OCI-LY7 (cell line): ENCODE measurements around the gene GOLM1. TPM values are rescaled to one million over a fixed set of nuclear protein-coding genes. Genes with fewer than 3 reads are reported as not detected.

Source experiments
- BruUV-seq: library from RNA; stranded (reverse); fragments of 400-500 nt; replicated peaks from 2 replicates; lab custom pipeline; 2021; lab: Mats Ljungman, UMichigan
- CTCF ChIA-PET: fragments of 300-600 bp; sonication (Branson Sonifier 250); formaldehyde crosslinking; loops from one replicate; lab custom pipeline; 2022; ENCODE audit warnings: antibody characterized with exemption; ENCODE audit not compliant: unreplicated experiment; lab: Charles Lee
- POLR2A ChIA-PET: fragments of 300-600 bp; sonication (Branson Sonifier 250); formaldehyde crosslinking; loops from one replicate; lab custom pipeline; 2022; ENCODE audit warnings: antibody characterized with exemption; lab: Charles Lee
- DNase-seq: peaks from one replicate; pipeline ENCODE4 v3.0.0-alpha.2; 2015; ENCODE audit warnings: low spot score
- H2AFZ ChIP-seq: fragments of 200-600 bp; sonication (generic), shearing (Covaris generic); 2 replicates; pipeline ENCODE4 v1.6.1; 2014; ENCODE audit warnings: mild to moderate bottlenecking, antibody characterized with exemption, low read length, moderate library complexity
- H3K27ac ChIP-seq: fragments of 200-600 bp; sonication (generic); 2 replicates; pipeline ENCODE4 v1.5.1; 2014; ENCODE audit warnings: mixed run types, low read depth, mild to moderate bottlenecking, moderate library complexity, low read length, inconsistent platforms; ENCODE audit not compliant: poor library complexity, severe bottlenecking
- H3K36me3 ChIP-seq: fragments of 200-600 bp; sonication (generic); 2 replicates; pipeline ENCODE4 v1.6.1; 2014; ENCODE audit warnings: mild to moderate bottlenecking, antibody characterized with exemption, low read length, moderate library complexity, mixed read lengths; ENCODE audit not compliant: insufficient read depth
- H3K4me1 ChIP-seq: fragments of 200-600 bp; sonication (generic); 2 replicates; pipeline ENCODE4 v1.5.1; 2014; ENCODE audit warnings: mild to moderate bottlenecking, low read length; ENCODE audit not compliant: insufficient read depth, poor library complexity, severe bottlenecking
- H3K4me2 ChIP-seq: fragments of 200-600 bp; sonication (generic); 2 replicates; pipeline ENCODE4 v1.6.1; 2014; ENCODE audit warnings: mild to moderate bottlenecking, low read length
- H3K4me3 ChIP-seq: fragments of 200-600 bp; sonication (generic); 2 replicates; pipeline ENCODE4 v1.5.1; 2014; ENCODE audit warnings: mild to moderate bottlenecking, low read depth, low read length; ENCODE audit not compliant: poor library complexity, severe bottlenecking
- H3K79me2 ChIP-seq: fragments of 200-600 bp; sonication (generic); 2 replicates; pipeline ENCODE4 v1.6.1; 2016; ENCODE audit warnings: low read depth, mild to moderate bottlenecking, low read length, moderate library complexity, mixed read lengths; ENCODE audit not compliant: insufficient read depth
- H3K9me2 ChIP-seq: fragments of 200-600 bp; sonication (generic); 2 replicates; pipeline ENCODE4 v1.6.1; 2016; ENCODE audit warnings: mild to moderate bottlenecking, low read length, mixed read lengths; ENCODE audit not compliant: insufficient read depth
- H3K9me3 ChIP-seq: fragments of 200-600 bp; sonication (generic); 2 replicates; pipeline ENCODE4 v1.6.1; 2014; ENCODE audit warnings: mild to moderate bottlenecking, mixed run types, low read length, mixed read lengths
- H4K20me1 ChIP-seq: fragments of 200-600 bp; sonication (generic); 2 replicates; pipeline ENCODE4 v1.6.1; 2014; ENCODE audit warnings: mild to moderate bottlenecking, antibody characterized with exemption, low read length, moderate library complexity, mixed read lengths; ENCODE audit not compliant: insufficient read depth
- CTCF ChIP-seq: fragments of 200-600 bp; sonication (generic); conservative IDR thresholded peaks from 2 replicates; pipeline ENCODE4 v1.5.1; 2014; ENCODE audit warnings: mild to moderate bottlenecking, antibody characterized with exemption, low read length, moderate library complexity, mixed read lengths
- EZH2phosphoT487 ChIP-seq: fragments of 200-600 bp; sonication (generic); IDR thresholded peaks from 2 replicates; pipeline ENCODE4 v1.6.1; 2018; ENCODE audit warnings: low read depth, borderline replicate concordance, mild to moderate bottlenecking, mixed run types, antibody characterized with exemption, low read length, moderate library complexity, mixed read lengths
- intact Hi-C: fragments of 100-400 bp; cut with micrococcal nuclease; formaldehyde crosslinking; loops from one replicate; pipeline ENCODE4 v1.10.0; 2022; ENCODE audit not compliant: unreplicated experiment
- total RNA-seq, 2 experiments: library from RNA; depleted of rRNA in 1 of 2; stranded (reverse); fragments of >200 nt in 1 of 2; shearing (Covaris generic) in 1 of 2; gene quantifications; 2 replicates each; pipeline ENCODE4 v1.2.3, GENCODE V29; 2014 to 2022

GOLM1 gene
- total RNA-seq, 2 experiments from 2014 or later, result 0.16 TPM; not detected in 1

- no peaks in the 10 kb centered on the region for H3K79me2 ChIP-seq
- no peak overlapping the region for H2AFZ ChIP-seq
- no peaks in the 10 kb centered on the region for H3K9me3 ChIP-seq
- TF ChIP-seq EZH2phosphoT487 (no peak), CTCF (no peak)
- BruUV-seq, result no TSS peak
- H3K4me3 ChIP-seq, result no peak overlapping the region
- no peak overlapping the region for H3K27ac ChIP-seq
- no peaks in the 10 kb centered on the region for H3K36me3 ChIP-seq
- no peak for DNase-seq
- H3K4me1 ChIP-seq, result no peaks in the 10 kb centered on the region
- no peaks in the 10 kb centered on the region for H4K20me1 ChIP-seq
- intact Hi-C loops, result no loop called here
- POLR2A ChIA-PET, result no interaction called here
- H3K9me2 ChIP-seq, result no peaks in the 10 kb centered on the region
- no peak overlapping the region for H3K4me2 ChIP-seq
- CTCF ChIA-PET, result no interaction called here
These were observed 37.2 kb downstream of the GOLM1 start for GRCh38 chr9:86061972-86062739.

- Histone ChIP-seq H3K36me3 (no peaks in the 10 kb centered on the region), H3K79me2 (no peaks in the 10 kb centered on the region), H4K20me1 (no peaks in the 10 kb centered on the region), H3K4me2 (no peak overlapping the region), H3K9me2 (no peaks in the 10 kb centered on the region), H3K4me3 (no peak overlapping the region), H3K27ac (no peak overlapping the region), H3K9me3 (no peaks in the 10 kb centered on the region), H2AFZ (no peak overlapping the region), H3K4me1 (no peaks in the 10 kb centered on the region)
- CTCF ChIA-PET, result no interaction called here
- intact Hi-C loops, result no loop called here
- TF ChIP-seq CTCF (no peak), EZH2phosphoT487 (no peak)
- POLR2A ChIA-PET, result interaction anchor here (1.3 kb wide), 1 partner anchor 11 kb away, joined by 3 read pairs; no protein-coding TSS in a partner anchor
- BruUV-seq, result no TSS peak
- no peak for DNase-seq
These were observed 41.9 kb downstream of the GOLM1 start for GRCh38 chr9:86057491-86057890.

GRCh38 chr9:86054695-86055094 lies 44.7 kb downstream of the GOLM1 start:
- intact Hi-C loops, result no loop called here
- no TSS peak for BruUV-seq
- H3K9me2 ChIP-seq, result no peaks in the 10 kb centered on the region
- CTCF ChIA-PET, result no interaction called here
- H3K9me3 ChIP-seq, result no peaks in the 10 kb centered on the region
- POLR2A ChIA-PET, result interaction anchor here (0.5 kb wide), 1 partner anchor 179 kb away, joined by 3 read pairs; no protein-coding TSS in a partner anchor
- no peaks in the 10 kb centered on the region for H3K4me1 ChIP-seq
- no peak overlapping the region for H3K27ac ChIP-seq
- DNase-seq, result no peak
- no peaks in the 10 kb centered on the region for H4K20me1 ChIP-seq
- no peak overlapping the region for H3K4me3 ChIP-seq
- H3K79me2 ChIP-seq, result no peaks in the 10 kb centered on the region
- no peaks in the 10 kb centered on the region for H3K36me3 ChIP-seq
- no peak overlapping the region for H2AFZ ChIP-seq
- TF ChIP-seq EZH2phosphoT487 (no peak), CTCF (no peak)
- H3K4me2 ChIP-seq, result no peak overlapping the region
